ENCODE measurements around the gene TUBG2.

DNA sequence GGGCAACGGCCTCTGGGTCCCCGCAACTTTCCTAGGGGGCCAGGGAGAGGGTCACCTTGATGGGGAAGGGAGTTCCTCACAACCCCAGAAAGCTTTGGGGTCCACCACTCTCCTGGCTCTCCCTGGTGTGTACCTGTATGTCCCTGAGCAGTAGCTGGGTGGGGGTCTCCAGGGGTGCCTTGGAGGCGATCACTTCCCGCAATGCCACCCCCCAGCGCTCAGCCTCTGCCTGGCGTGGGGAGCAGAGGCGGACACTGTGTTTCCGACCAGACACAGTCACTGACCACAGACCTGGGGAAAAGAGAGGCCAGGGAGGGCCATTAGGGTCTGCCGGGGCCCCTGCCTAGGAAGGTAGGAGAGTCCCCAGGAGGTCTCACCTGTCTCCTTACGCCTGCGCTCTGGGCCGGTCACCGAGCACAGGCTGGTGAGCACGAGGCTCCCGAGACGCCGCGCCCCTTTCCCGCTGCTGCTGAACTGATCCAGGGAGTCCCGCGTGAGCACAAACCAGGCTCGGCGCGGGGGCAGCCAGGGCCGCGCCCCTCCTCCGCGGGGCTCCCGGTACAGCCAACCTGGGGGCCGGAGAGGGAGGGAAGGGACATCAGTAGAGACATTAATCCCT, 14.3 kb downstream of the TUBG2 start:
- TF ChIP-seq POLR2A (IDR thresholded peaks at IDR 0.05; ENCODE audit: borderline replicate concordance, extremely low read depth, insufficient read depth, insufficient read length) (no peak), CEBPB (IDR thresholded peaks at IDR 0.05; ENCODE audit: low read depth) (no peak), RAD21 (IDR thresholded peaks at IDR 0.05; ENCODE audit: low read depth) (no peak), EZH2phosphoT487 (IDR thresholded peaks at IDR 0.05; ENCODE audit: borderline replicate concordance) (no peak), EZH2 (IDR thresholded peaks at IDR 0.05) (no peak), JUND (IDR thresholded peaks at IDR 0.05) (no peak), SP1 (IDR thresholded peaks at IDR 0.05; ENCODE audit: low read depth) (no peak), ZNF274 (IDR thresholded peaks at IDR 0.05; ENCODE audit: low read depth, low read length) (no peak)
- TF ChIP-seq, protein P1, sequence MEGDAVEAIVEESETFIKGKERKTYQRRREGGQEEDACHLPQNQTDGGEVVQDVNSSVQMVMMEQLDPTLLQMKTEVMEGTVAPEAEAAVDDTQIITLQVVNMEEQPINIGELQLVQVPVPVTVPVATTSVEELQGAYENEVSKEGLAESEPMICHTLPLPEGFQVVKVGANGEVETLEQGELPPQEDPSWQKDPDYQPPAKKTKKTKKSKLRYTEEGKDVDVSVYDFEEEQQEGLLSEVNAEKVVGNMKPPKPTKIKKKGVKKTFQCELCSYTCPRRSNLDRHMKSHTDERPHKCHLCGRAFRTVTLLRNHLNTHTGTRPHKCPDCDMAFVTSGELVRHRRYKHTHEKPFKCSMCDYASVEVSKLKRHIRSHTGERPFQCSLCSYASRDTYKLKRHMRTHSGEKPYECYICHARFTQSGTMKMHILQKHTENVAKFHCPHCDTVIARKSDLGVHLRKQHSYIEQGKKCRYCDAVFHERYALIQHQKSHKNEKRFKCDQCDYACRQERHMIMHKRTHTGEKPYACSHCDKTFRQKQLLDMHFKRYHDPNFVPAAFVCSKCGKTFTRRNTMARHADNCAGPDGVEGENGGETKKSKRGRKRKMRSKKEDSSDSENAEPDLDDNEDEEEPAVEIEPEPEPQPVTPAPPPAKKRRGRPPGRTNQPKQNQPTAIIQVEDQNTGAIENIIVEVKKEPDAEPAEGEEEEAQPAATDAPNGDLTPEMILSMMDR (IDR thresholded peaks at IDR 0.05 in 2 of 3, conservative IDR thresholded peaks at IDR 0.05 in 1 of 3; ENCODE audit: borderline replicate concordance in 1 of 3, insufficient read depth in 1 of 3, low read depth in 2 of 3, low read length in 2 of 3), result no peak
- TF ChIP-seq, protein P2, sequence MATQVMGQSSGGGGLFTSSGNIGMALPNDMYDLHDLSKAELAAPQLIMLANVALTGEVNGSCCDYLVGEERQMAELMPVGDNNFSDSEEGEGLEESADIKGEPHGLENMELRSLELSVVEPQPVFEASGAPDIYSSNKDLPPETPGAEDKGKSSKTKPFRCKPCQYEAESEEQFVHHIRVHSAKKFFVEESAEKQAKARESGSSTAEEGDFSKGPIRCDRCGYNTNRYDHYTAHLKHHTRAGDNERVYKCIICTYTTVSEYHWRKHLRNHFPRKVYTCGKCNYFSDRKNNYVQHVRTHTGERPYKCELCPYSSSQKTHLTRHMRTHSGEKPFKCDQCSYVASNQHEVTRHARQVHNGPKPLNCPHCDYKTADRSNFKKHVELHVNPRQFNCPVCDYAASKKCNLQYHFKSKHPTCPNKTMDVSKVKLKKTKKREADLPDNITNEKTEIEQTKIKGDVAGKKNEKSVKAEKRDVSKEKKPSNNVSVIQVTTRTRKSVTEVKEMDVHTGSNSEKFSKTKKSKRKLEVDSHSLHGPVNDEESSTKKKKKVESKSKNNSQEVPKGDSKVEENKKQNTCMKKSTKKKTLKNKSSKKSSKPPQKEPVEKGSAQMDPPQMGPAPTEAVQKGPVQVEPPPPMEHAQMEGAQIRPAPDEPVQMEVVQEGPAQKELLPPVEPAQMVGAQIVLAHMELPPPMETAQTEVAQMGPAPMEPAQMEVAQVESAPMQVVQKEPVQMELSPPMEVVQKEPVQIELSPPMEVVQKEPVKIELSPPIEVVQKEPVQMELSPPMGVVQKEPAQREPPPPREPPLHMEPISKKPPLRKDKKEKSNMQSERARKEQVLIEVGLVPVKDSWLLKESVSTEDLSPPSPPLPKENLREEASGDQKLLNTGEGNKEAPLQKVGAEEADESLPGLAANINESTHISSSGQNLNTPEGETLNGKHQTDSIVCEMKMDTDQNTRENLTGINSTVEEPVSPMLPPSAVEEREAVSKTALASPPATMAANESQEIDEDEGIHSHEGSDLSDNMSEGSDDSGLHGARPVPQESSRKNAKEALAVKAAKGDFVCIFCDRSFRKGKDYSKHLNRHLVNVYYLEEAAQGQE (IDR thresholded peaks at IDR 0.05; ENCODE audit: low read depth), result no peak
- TF ChIP-seq, protein P3, sequence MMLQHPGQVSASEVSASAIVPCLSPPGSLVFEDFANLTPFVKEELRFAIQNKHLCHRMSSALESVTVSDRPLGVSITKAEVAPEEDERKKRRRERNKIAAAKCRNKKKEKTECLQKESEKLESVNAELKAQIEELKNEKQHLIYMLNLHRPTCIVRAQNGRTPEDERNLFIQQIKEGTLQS (IDR thresholded peaks at IDR 0.05), result no peak
- TF ChIP-seq, protein P4, sequence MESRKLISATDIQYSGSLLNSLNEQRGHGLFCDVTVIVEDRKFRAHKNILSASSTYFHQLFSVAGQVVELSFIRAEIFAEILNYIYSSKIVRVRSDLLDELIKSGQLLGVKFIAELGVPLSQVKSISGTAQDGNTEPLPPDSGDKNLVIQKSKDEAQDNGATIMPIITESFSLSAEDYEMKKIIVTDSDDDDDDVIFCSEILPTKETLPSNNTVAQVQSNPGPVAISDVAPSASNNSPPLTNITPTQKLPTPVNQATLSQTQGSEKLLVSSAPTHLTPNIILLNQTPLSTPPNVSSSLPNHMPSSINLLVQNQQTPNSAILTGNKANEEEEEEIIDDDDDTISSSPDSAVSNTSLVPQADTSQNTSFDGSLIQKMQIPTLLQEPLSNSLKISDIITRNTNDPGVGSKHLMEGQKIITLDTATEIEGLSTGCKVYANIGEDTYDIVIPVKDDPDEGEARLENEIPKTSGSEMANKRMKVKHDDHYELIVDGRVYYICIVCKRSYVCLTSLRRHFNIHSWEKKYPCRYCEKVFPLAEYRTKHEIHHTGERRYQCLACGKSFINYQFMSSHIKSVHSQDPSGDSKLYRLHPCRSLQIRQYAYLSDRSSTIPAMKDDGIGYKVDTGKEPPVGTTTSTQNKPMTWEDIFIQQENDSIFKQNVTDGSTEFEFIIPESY (IDR thresholded peaks at IDR 0.05; ENCODE audit: extremely low read depth, insufficient replicate concordance, low read length), result no peak
